Measurements from ENCODE around the gene DTYMK.
A peak's percentile ranks its signal among the peaks of the same experiment; 100 is the strongest.

DTYMK gene

GRCh38 chr2:241706537-241706936 is 19.9 kb upstream of the DTYMK start:
- no peak for DNase-seq (ENCODE audit: low spot score)

GRCh38 chr2:241703032-241703604 is 16.5 kb upstream of the DTYMK start:
- DNase-seq (ENCODE audit: low spot score), result no peak

- DNase-seq (ENCODE audit: low spot score), result peak; percentile 93
These were observed 15.8 kb upstream of the DTYMK start for GRCh38 chr2:241702155-241703031.

DNA sequence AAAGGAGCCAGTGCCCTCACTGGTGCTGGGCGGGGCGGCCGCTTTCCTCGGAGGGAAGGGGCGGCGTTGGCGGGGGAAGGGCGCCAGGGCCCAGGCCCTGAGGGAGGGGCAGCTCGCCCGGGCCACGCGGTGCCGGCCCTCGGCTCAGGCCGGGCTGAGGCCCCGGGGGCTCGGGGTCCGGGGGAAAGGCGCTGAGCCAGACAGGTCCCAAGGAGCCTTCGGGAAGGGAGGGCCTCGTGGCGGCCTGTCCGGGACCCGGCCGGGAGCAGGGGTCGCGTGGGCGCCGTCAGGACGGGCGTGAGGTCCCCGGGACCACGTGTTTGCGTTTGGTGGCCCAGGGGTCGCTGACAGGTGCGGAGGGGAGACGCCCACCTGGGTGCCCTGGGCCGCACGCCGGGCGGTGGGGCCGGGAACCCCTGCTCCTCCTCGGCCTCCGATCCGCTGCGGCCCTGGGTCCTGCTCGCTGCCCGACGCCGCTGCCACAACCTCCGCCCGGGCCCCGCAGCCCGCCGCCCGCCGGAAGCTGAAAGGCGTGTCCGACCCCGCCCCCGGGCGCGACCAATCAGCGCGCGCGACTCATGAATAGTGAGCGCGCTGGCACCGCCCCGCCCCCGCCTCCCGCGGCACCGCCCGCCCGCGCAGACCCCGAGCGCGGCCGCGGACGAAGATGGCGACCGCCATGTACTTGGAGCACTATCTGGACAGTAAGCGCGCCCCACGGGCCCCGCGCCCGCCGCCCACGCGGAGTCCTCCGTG is 15.0 kb upstream of the DTYMK start, which contains the start of gene ING5:
Gene ING5, plus strand, starts transcription at position 641 of the 756 bp plus-strand sequence. Its CDS starts 27 bp downstream, at position 668.
- peak; percentile 91 for DNase-seq (ENCODE audit: low spot score)

DNA sequence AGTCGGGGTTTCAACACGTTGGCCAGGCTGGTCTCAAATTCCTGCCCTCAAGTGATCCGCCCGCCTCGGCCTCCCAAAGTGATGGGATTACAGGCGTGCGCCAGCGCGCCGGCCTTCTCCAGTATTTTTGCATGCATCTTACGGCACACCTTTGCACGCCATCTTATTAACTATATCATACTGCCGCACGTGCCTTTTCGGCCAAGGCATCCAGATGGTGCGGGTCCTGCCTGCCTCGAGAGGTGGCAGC is 14.5 kb upstream of the DTYMK start:
- no peak for DNase-seq (ENCODE audit: low spot score)

DNA sequence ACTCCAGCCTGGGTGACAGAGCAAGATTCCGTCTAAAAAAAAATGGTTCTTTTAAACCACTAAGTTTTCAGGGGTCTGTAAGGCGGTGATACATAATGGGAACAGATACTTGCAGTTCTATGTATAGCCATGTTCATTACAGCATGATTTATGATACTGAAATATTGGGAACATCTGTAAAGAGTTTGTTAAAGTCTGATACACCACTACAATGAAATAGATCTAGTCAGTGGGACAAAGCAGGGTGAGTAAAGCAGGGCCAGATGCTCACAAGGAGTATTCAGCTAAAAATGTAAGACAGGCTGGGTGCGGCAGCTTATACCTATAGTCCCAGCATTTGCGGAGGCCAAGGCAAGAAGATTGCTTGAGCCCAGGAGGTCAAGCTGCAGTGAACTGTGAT is 9.0 kb upstream of the DTYMK start:
- DNase-seq (ENCODE audit: low spot score), result no peak

DNA sequence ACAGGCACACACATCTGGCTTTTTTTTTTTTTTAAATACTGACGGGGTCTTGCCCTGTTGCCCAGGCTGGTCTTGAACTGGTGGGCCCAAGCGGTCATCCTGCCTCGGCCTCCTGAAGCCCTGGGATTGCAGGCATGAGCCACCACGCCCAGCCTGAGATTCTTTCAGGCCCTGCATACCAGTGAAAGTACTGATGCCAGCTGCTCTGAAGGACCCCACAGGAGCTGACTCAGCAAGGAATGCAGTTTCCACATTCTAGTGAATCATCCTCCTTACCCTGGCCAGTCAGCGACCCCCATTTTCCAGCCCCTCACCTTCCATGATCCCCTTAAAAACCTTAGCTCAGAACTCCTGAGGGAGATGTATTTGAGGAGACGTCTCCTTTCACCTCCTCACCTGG is 5.8 kb upstream of the DTYMK start:
- DNase-seq (ENCODE audit: low spot score), result no peak

DNA sequence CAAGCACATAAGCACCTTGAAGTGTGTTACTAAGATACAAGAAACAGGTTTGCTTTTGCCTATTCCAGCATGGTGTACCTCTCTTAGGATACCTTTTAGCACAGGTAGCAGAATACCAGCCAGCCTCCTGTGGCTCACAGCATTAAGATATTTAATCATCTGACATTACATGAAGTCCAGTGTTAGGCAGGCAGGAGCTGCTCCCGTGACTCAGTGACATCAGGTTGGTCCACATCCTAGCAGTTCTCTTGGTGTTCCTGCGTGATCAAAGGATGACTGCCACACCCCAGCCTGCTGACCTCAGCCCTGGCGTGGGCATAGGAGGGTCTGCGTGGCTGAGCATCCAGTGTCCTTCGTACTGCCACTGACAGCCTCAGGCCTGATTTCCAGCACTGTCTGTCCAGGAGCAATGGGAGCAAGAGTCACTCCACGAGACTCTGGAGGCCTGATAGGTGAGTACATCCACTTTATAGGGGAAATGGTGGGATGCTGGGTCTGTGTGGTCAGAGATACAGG is 3.6 kb upstream of the DTYMK start:
- DNase-seq (ENCODE audit: low spot score), result no peak

- no peak for DNase-seq (ENCODE audit: low spot score)
These were observed 2.7 kb upstream of the DTYMK start for GRCh38 chr2:241689306-241689705.

- DNase-seq (ENCODE audit: low spot score), result no peak
These were observed 328 bp downstream of the DTYMK start for GRCh38 chr2:241686324-241686649.

- no peak for DNase-seq (ENCODE audit: low spot score)
These were observed 5.6 kb downstream of the DTYMK start for GRCh38 chr2:241680827-241681599.

DNA sequence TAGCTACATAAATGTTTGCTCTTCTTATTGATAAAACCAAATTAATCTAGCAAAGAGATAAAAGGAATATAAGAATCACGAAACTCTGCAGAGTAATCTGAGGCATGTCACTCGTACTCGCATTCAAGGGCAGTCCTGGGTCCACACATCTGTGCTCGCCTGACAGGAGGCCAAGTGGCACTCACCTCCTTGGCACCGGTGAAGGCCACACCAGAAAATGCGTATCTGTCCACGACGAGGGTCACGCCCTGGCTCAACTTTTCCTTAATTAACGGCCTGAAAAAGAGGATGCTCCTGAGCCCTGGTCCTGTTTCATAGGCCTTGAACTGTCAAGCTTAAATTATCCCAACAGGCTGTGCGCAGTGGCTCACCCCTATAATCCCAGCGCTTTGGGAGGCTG is 6.6 kb downstream of the DTYMK start:
- DNase-seq (ENCODE audit: low spot score), result peak; percentile 6

DNA sequence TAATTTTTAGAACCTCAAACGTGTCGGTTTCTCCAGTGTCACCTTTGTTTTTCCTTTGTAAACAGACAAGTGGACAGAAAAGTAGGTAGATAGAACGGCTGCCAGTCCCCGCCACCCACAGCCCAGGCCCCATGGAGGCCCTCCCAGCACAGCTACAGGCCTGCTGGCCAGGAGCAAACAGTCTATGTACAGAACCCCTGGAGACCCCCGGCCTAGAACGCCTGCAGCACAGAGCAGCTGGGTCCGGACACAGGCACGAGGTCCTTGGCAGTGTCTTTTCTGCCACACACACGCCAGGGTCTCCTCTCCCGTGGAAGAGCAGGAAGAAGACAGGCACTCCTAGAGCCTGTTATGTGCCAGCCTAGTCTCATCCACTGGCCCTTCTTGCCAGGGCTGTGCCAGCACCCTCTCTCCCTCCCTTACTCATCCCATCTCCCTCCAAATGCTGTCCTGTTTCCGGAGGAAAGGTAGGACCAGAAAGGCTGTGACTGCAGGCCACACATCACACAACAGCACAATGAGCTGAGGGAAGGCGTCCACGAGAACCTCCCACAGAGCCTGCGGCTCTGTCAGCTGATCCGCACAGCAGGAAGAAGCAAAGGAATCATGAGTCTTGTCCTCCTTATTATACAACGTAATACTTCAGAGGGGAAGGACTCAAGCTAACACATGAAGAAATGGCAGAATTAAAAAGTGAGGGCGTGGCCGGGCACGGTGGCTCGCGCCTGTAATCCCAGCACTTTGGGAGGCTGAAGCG is 7.7 kb downstream of the DTYMK start:
- DNase-seq (ENCODE audit: low spot score), result peak; percentile 6

GRCh38 chr2:241678307-241678706 is 8.3 kb downstream of the DTYMK start:
- peak; percentile 14 for DNase-seq (ENCODE audit: low spot score)

DNA sequence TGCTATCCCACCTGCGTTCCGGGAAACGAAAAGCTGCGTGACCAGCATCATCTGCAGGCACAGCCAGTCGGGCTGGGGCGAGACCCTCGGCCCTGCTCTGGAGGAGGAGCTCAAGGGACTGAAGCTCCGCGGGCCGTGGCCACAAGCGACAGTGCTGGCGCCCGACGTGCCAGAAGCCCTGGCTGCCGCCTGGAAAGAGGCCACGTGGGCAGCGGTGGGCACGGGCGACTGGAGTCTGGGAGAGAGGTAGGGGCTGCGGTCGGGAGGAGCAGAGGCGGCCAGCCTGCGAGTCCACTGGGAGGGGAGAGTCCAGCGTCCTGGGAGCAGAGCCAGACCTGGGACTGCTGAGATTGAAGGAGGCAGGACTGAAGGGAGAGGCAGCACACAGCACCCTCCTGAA is 9.2 kb downstream of the DTYMK start:
- DNase-seq (ENCODE audit: low spot score), result no peak

DNA sequence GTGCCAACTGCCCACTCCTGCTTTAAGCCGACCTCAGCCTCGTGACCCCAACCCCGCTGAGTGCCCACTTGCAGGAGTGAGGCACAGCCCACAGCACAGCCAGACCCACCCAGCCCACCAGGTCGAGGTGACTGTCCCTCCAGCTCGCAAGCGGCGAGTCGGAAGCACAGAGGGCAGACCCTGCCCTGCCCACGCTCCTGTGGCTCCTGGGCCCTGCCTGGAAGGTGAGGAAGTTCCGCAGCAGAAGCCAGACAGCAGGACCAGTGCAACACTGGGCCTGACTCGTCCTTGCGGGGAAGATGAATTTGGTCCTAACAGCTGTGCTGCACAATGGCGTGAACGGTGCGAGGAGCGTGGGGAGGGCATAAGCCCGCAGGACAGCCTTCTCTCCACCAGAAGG is 9.9 kb downstream of the DTYMK start:
- DNase-seq (ENCODE audit: low spot score), result no peak

- no peak for DNase-seq (ENCODE audit: low spot score)
These were observed 10.7 kb downstream of the DTYMK start for GRCh38 chr2:241675885-241676284.

DNA sequence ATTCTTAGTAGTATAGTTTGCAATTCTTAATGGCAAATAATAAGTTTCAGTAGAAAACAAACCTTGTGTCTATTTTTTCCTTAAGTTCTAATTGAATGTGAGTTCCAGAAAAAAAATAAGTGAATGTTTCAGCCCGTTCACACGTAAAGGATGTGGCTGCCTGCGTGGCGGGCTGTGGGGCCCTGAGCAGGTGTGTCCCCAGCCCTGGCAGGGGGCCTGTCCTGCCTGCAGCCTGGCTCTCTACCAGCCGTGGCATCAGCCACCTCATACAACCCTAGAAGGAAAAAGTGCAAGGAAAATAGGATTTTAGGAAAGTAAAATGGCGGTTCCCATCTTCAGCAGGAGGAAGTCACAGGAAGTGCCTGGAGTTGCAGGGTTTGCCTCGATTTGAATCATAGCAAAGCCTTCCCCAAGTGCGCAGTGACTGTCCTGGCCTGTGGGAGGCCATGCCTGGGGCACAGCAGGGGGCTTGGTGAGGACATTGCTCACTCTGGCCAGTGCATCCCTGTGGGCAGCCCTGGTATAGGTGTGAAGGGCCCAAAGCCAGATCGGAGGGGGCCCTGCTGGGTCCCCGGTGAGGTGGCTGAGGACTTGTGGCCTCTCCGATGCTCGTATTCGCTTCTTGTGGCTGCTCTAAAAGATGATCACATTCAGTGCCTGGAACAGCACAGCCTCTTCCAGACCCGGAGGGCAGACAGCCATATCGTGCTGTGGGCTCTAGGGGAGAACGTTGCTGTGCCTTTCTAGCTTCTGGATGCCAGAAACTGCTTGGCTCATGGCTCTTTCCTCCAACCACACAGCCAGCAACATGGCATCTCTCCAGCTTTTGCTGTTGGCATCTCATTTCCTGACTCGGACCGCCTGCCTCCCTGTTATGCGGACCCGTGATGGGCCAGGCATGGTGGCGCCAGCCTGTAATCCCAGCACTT is 12.6 kb downstream of the DTYMK start:
- DNase-seq (ENCODE audit: low spot score), result no peak

- DNase-seq (ENCODE audit: low spot score), result no peak
These were observed 13.4 kb downstream of the DTYMK start for GRCh38 chr2:241673189-241673663.

Data from D341Med (cell line).